Sigmoid colon (tissue), 7 donors: Measurements from ENCODE around the gene KLHL13. TPM values are rescaled to one million over a fixed set of nuclear protein-coding genes. Genes with fewer than 3 reads are reported as not detected.
"Not testable (repeated sequence)": the region's sequence is repeated elsewhere in the genome, so short reads cannot be mapped to it uniquely, and the experiment has no call there.

Experiments
- DNase-seq: peaks from one replicate; pipeline ENCODE4 v3.0.0-alpha.2; 2019
- H3K27ac ChIP-seq, 4 donors: fragments of 200-600 bp; sonication (generic); one replicate each; pipeline ENCODE4 v1.5.1; 2016 to 2019; ENCODE audit warnings: mild to moderate bottlenecking in 1 of 4
- H3K27me3 ChIP-seq, 3 donors: fragments of 200-600 bp; sonication (generic); one replicate each; pipeline ENCODE4 v1.5.1; 2019; ENCODE audit warnings: mild to moderate bottlenecking in 1 of 3
- H3K36me3 ChIP-seq, 4 donors: fragments of 200-600 bp; sonication (generic); one replicate each; pipeline ENCODE4 v1.5.1; 2016 to 2019
- H3K4me1 ChIP-seq, 4 donors: fragments of 200-600 bp; sonication (generic); one replicate each; pipeline ENCODE4 v1.5.1; 2017 to 2019
- H3K4me3 ChIP-seq, 4 donors: fragments of 200-600 bp; sonication (generic); one replicate each; pipeline ENCODE4 v1.5.1; 2017 to 2019; ENCODE audit warnings: mild to moderate bottlenecking in 2 of 4, moderate library complexity in 1 of 4
- H3K9me3 ChIP-seq, 4 donors: fragments of 200-600 bp in 3 of 4; sonication (generic) in 3 of 4; one replicate each; pipeline versions ENCODE4 v1.5.1 to v1.6.1; 2013 to 2019
- CTCF ChIP-seq, 4 experiments: fragments of 450-650 bp in 3 of 4; fragments of 200-600 bp in 1 of 4; IDR thresholded peaks; one replicate each; pipeline ENCODE4 v1.5.1; 2016 to 2019; ENCODE audit warnings: antibody characterized with exemption in 4 of 4, mild to moderate bottlenecking in 3 of 4, moderate library complexity in 2 of 4
- EP300 ChIP-seq, 4 donors: sonication (generic); formaldehyde crosslinking; IDR thresholded peaks; one replicate each; pipeline ENCODE4 v1.6.1; 2017; ENCODE audit warnings: antibody characterized with exemption in 4 of 4
- POLR2A ChIP-seq, 2 donors: fragments of 450-650 bp; IDR thresholded peaks; one replicate each; pipeline ENCODE4 v1.6.1; 2016; ENCODE audit warnings: antibody characterized with exemption in 2 of 2, mild to moderate bottlenecking in 2 of 2, moderate library complexity in 2 of 2
- POLR2AphosphoS5 ChIP-seq, 4 donors: sonication (generic); formaldehyde crosslinking; IDR thresholded peaks; one replicate each; pipeline ENCODE4 v1.6.1; 2017; ENCODE audit warnings: antibody characterized with exemption in 4 of 4
- WGBS, 2 donors: extraction: QIAGEN DNeasy Blood & Tissue Kit; methylation state at CpG; one replicate each; pipeline ENCODE4 v1.1.7; 2013; 5-methylcytosine and 5-hydroxymethylcytosine counted together
- intact Hi-C: fragments of 100-400 bp; cut with DNase I; formaldehyde crosslinking; loops from one replicate; pipeline ENCODE4 v1.15.1; 2023
- polyA plus RNA-seq, 3 donors: library from polyadenylated mRNA; stranded (reverse); fragments of 200-250 nt; gene quantifications; one replicate each; pipeline ENCODE4 v1.2.3, GENCODE V29; 2013
- total RNA-seq, 4 donors: library from RNA; depleted of rRNA; stranded (reverse); fragments of >200 nt; gene quantifications; one replicate each; pipeline ENCODE4 v1.1.0, GENCODE V29; 2016
- donor health status: healthy with polysubstance abuse.
- donor health status: Bipolar disorder and iron deficiency.
- donor health status: healthy.

Gene KLHL13
- total and polyA plus RNA-seq, 7 donors: 1.2 to 12.9 (median 8.9) TPM

GRCh38 chrX:117969782-117970181 lies 146.8 kb downstream of the KLHL13 start:
- H3K27ac ChIP-seq: no peak overlapping the region
- no peak for DNase-seq
- H3K9me3 ChIP-seq: no peaks in the 10 kb centered on the region
- H3K4me1 ChIP-seq: peaks cover 0 to 6% (median 0%) of the 10 kb centered on the region in 4 donors
- no peaks in the 10 kb centered on the region for H3K36me3 ChIP-seq
- no peaks in the 10 kb centered on the region for H3K27me3 ChIP-seq
- TF ChIP-seq POLR2AphosphoS5 (IDR thresholded peaks at IDR 0.05): no peak
- TF ChIP-seq EP300 (IDR thresholded peaks at IDR 0.05): no peak
- no peak for TF ChIP-seq POLR2A (IDR thresholded peaks at IDR 0.05)
- no peak for TF ChIP-seq CTCF (IDR thresholded peaks at IDR 0.05)
- intact Hi-C loops: no loop called here
- 17 to 69% methylated on average over 2 of the region's 2 CpGs for WGBS, 2 donors
- no peak overlapping the region for H3K4me3 ChIP-seq

- Histone ChIP-seq H3K36me3 (no peaks in the 10 kb centered on the region), H3K27me3 (no peaks in the 10 kb centered on the region), H3K4me1 (peaks cover 0 to 6% (median 0%) of the 10 kb centered on the region in 4 donors), H3K9me3 (no peaks in the 10 kb centered on the region), H3K4me3 (no peak overlapping the region), H3K27ac (no peak overlapping the region)
- intact Hi-C loops: no loop called here
- TF ChIP-seq CTCF (IDR thresholded peaks at IDR 0.05) (no peak), EP300 (IDR thresholded peaks at IDR 0.05) (no peak), POLR2AphosphoS5 (IDR thresholded peaks at IDR 0.05) (no peak), POLR2A (IDR thresholded peaks at IDR 0.05) (no peak)
- DNase-seq: no peak
Observed at GRCh38 chrX:117969328-117969727, 147.3 kb downstream of the KLHL13 start.

GRCh38 chrX:117959045-117959444 lies 157.6 kb downstream of the KLHL13 start:
- TF ChIP-seq POLR2AphosphoS5 (IDR thresholded peaks at IDR 0.05) (no peak), EP300 (IDR thresholded peaks at IDR 0.05) (no peak), CTCF (IDR thresholded peaks at IDR 0.05) (no peak), POLR2A (IDR thresholded peaks at IDR 0.05) (no peak)
- DNase-seq: no peak
- intact Hi-C loops: no loop called here

GRCh38 chrX:117957128-117957527 lies 159.5 kb downstream of the KLHL13 start:
- WGBS, 2 donors: 23 to 58% methylated on average over 2 of the region's 2 CpGs
- no peak for DNase-seq
- Histone ChIP-seq H3K27ac (no peak overlapping the region), H3K36me3 (no peaks in the 10 kb centered on the region), H3K4me1 (no peaks in the 10 kb centered on the region), H3K9me3 (no peaks in the 10 kb centered on the region), H3K4me3 (no peak overlapping the region), H3K27me3 (no peaks in the 10 kb centered on the region)
- intact Hi-C loops: no loop called here
- TF ChIP-seq POLR2A (IDR thresholded peaks at IDR 0.05) (no peak), POLR2AphosphoS5 (IDR thresholded peaks at IDR 0.05) (no peak), CTCF (IDR thresholded peaks at IDR 0.05) (no peak), EP300 (IDR thresholded peaks at IDR 0.05) (no peak)

More at GRCh38 chrX:117959045-117959444, 157.6 kb downstream of the KLHL13 start:
- no peaks in the 10 kb centered on the region for H3K9me3 ChIP-seq
- 95 to 97% methylated on average over 4 of the region's 4 CpGs for WGBS, 2 donors
- no peaks in the 10 kb centered on the region for H3K27me3 ChIP-seq
- no peaks in the 10 kb centered on the region for H3K36me3 ChIP-seq
- no peaks in the 10 kb centered on the region for H3K4me1 ChIP-seq
- H3K27ac ChIP-seq: no peak overlapping the region
- H3K4me3 ChIP-seq: no peak overlapping the region

GRCh38 chrX:117939296-117939695 lies 177.3 kb downstream of the KLHL13 start:
- H3K36me3 ChIP-seq, H3K4me3 ChIP-seq, H3K27ac ChIP-seq, H3K4me1 ChIP-seq, H3K27me3 ChIP-seq, intact Hi-C loops, DNase-seq, H3K9me3 ChIP-seq: not testable (repeated sequence)
- WGBS, 2 donors: 81 to 88% methylated on average over 1 of the region's 1 CpG
